Left hindlimb (tissue), 1 donor: ENCODE results near the gene BID.

Experiments used
- DNase-seq: peaks from one replicate; pipeline ENCODE4 v3.0.0-alpha.2; 2018

BID gene

DNA sequence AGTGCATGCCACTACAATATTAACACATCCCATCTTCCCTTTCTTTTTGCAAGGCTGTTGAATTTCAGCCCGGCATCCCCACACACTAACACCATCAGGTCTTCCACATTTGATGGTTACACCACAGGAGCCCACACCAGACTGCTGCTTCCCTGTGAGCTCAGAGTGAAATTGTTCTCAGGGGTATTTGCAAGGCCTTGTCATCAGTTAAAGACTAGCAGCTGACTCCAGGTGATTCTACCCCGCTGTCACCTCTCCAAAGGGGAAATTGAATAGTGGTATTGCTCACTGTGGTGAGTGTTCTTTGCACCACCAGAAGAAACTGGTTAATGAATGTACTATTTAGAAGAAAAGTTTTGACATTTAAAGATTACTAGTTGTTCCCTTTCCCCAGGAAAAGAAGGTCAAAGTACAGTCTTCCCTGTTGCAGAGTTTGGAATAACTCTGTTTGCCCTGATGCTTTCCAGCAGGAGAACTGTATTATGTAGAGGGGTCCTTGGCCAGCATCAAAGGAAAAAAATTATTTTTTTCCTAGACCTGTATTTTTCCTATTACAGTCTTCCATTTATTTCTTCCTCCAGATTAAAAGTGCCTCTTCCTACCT, 41.9 kb downstream of the BID start:
- no peak for DNase-seq

GRCh38 chr22:17729561-17729960, 44.7 kb downstream of the BID start:
- DNase-seq = no peak

- no peak for DNase-seq
Observed at GRCh38 chr22:17728786-17729185, 45.5 kb downstream of the BID start.

DNA sequence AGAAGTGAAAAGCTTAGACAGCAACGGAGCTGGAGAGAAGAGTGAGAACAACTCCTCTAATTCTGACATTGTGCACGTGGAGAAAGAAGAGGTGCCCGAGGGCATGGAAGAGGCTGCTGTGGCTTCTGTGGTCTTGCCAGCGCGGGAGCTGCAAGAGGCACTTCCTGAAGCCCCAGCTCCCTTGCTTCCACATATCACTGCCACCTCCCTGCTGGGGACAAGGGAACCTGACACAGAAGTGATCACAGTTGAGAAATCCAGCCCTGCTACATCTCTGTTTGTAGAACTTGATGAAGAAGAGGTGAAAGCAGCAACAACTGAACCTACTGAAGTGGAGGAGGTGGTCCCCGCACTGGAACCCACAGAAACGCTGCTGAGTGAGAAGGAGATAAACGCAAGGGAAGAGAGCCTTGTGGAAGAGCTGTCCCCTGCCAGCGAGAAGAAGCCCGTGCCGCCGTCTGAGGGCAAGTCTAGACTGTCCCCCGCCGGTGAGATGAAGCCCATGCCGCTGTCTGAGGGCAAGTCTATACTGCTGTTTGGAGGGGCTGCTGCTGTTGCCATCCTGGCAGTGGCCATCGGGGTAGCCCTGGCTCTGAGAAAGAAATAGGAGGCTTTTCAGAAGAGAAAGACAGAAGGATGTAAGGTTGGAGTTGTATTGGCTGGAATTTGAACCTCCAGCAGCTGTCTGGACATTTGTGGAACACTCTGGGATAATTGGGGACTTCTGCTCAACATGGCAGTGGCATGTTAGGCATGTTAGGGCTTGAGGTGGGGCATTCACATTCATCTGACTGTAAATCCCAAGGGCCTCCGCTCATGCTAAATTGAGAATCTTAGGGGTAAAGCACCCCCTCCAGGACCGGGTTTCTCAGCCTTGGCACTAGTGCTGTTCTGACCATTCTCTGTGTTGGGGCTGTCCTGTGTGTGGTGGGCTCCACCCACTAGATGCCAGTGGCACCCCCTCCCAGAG, 47.1 kb downstream of the BID start:
- no peak for DNase-seq

DNA sequence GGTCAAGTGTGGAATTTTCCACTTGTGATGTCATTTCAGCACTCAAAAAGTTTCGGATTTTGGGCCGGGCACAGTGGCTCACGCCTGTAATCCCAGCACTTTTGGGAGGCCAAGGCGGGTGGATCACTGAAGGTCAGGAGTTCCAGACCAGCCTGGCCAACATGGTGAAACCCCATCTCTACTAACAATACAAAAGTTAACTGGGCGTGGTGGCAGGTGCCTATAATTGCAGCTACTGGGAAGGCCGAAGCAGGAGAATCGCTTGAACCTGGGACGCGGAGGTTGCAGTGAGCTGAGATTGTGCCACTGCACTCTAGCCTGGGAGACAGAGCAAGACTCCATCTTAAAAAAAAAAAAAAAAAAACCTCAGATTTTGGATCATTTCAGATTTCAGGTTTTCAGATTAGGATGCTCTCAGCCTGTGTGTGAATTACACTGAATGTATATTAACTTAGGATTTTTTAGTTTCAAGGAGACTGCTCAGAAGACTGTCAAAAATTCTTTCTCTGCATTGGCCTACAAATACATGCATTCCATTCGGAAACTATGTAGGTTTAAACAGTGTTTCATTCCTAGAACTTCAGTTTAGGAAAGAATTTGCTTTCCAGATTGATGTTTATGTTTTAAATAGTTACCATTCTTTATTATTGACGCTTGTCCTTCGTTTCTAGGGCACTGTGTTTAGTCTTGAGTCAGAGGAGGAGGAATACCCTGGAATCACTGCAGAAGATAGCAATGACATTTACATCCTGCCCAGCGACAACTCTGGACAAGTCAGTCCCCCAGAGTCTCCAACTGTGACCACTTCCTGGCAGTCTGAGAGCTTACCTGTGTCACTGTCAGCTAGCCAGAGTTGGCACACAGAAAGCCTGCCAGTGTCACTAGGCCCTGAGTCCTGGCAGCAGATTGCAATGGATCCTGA, 48.0 kb downstream of the BID start:
- no peak for DNase-seq

GRCh38 chr22:17725500-17725796, 48.8 kb downstream of the BID start:
- no peak for DNase-seq

GRCh38 chr22:17724678-17725499, 49.4 kb downstream of the BID start:
- no peak for DNase-seq

GRCh38 chr22:17724241-17724640, 50.0 kb downstream of the BID start:
- DNase-seq = no peak

DNA sequence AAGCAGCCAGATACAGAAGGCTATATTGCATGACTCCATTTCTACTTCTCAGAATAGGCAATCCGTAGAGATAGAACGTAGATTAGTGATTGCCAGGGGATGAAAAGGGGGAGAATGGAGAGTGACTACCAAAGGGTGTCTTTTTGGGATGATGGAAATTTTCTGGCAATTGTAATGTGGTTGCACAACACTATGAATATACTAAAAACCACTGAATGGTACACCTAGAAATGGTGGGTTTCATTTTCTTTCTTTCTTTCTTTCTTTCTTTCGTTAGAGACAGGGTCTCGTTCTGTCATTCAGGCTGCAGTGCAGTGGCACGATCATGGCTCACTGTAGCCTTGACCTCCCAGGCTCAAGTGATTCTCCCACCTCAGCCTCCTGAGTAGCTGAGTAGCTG, 54.4 kb downstream of the BID start:
- no peak for DNase-seq

GRCh38 chr22:17717708-17718107, 56.6 kb downstream of the BID start:
- DNase-seq = no peak

DNA sequence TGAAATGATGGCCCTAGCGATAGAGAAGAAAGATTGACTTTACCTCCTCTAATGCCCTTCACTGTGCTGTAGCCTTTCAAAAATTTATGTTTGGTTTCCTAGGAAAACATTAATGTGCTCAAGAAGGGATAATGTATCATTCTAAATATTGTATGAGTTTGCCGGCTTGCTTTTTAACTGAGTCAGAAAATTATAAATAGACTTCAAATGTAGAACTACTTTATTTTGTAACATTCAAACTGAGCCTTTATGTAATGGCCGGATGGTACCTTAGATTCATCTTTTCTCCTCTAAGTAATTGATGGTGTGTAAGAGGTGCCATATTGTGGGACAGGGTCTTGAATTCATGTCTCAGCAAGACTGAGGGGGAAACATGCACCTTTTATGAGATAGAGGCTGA, 57.7 kb downstream of the BID start:
- DNase-seq = no peak

DNA sequence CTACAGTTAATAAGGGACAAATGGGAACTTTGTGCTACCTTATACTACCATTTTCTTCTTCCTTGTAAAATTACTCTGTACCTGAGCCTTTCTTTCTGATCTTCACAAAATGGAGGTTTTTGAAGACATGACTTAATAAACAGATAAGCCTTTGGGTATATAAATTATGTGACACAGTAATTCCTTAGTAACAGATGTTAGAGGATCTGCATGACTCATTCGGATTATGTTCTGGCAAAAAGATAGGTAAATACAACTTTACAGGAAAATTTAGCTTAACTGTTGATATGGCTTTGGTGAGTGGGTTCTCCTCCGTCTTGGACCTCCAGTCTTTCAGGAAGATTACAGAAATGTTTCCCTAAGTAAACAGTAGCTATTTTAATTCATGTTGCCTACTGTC, 61.8 kb downstream of the BID start:
- DNase-seq = no peak

DNA sequence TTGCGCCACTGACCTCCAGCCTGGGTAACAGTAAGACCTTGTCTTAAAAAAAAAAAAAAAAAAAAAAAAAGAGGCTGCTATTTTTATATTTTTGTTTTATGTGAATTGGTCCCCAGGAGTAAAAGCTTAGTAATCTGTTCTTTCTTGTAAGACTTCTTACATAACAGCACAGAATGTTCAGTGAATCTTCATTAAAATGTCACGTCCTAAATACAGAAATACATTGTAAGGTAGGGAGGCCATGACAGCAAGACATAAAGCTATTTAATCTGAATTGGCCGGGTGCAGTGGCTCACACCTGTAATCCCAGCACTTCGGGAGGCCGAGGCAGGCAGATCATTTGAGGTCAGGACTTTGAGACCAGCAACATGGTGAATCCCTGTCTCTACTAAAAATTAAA, 64.2 kb downstream of the BID start:
- no peak for DNase-seq

DNA sequence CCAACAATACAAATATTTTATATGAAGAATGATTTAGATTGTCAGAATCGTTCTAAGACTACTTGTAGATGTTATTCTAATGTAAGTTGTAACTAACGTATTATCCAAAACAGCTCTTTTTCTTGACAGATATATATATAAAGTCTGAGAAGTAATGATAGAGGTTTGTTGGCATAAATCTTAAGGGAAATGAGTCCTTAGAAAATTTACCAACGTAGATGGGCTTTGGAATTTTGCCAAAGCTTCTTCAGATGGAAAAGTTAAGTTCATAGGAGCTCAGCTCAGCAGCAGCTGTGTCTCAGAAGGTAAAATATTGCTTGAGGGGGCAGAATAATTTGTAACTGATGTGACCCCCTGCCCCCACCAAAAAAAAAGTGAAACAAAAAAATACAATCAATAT, 66.7 kb downstream of the BID start:
- DNase-seq = no peak

GRCh38 chr22:17706947-17707346, 67.3 kb downstream of the BID start:
- DNase-seq = no peak

DNA sequence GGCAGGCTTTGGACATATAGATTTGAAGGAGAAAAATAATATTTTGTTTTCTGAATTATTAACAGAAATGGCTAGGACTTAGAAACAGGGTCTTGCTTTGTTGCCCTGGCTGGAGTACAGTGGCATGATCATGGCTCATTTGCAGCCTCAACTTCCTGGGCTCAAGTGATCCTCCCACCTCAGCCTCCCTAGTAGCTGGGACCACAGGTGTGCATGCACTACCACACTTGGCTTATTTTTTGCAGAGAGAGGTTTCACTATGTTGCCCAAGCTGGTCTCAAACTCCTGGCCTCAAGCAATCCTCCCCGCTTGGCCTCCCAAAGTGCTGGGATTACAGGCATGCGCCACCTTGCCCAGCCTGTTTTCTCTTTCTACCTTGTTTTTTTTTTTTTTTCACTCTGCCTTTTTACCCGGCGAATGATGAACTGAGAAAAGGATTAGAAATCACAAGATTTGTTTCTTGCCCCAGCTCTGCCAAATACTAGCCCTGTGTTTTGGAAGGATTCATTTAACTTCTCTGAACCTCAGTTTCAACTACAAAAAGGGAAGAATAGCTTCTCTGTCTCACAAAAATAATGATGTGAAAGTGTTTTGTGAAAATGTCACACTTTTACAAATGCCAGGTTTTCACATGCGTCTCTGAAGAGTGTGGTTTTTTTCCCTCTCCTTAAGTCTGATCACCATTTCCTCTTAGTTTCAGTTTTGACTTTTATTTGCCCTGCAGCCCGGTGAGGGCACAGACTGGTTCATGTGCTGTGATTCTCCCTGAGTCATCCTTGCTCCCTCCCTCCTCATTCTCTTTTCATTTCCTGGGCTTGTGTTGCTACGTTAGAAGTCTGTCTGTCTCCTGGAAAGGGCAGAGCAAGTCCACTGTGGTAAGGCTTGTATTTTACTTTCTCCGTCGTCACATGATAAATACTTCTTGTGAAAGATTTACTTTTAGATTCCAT, 68.0 kb downstream of the BID start:
- DNase-seq = peak; percentile 29

DNA sequence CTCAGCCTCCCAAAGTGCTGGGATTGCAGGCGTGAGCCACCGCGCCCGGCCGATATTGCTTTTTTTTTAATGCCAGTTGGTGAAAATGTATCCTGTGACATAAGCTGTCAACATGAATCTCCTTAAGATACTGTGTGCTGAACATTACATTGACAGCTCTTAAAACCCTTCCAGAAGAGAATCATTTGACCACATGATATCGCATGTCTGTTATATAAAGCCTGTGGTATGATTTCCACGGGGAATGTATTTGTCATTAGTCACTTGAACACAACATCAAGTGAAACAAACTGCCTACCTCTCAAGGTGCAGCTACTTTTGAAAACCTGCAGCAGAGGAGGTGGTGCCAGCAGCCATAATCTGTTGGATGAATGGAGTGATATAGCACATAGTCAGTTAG, 68.7 kb downstream of the BID start:
- no peak for DNase-seq

DNA sequence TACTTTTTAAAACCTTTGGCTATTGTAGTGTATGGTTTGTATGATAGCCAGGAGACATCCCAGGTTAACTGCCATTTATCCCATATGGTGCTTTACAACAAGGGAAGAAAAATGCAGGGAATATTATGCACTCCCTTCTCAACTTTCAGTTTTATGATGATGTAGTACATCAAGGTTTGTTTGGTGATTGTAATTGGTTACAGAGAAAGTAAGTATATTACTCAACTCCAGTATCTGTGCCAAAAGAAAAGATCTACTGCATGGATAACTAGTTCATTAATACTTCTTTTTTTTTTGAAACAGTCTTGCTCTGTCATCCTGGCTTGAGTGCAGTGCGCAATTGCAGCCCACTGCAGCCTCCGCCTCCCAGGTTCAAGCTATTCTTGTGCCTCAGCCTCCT, 70.5 kb downstream of the BID start:
- no peak for DNase-seq

DNA sequence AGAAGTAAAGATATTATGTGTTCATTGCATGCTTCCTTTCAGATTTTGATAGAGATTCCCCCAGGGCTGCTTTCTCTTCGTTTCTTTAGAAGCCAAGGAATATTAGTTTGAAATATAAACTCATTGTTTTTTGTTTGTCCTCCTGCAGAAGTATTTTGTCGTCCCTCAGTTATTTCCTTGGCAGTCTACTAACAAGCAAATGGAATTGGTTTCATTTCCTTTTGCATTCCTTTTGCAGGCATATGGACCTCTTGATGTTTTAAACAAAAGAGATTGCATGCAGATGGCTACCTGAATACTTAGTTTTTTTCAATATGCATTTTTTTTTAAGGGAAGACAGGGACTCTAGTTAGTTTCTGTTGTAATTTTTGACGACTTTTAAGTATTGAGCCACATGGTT, 73.5 kb downstream of the BID start:
- no peak for DNase-seq

GRCh38 chr22:17699696-17700340, 74.5 kb downstream of the BID start:
- no peak for DNase-seq

GRCh38 chr22:17698948-17699347, 75.3 kb downstream of the BID start:
- DNase-seq = no peak
